Peyer's patch (tissue), 4 donors: ENCODE measurements around the gene CTNNA1. TPM values are rescaled to one million over a fixed set of nuclear protein-coding genes. Genes with fewer than 3 reads are reported as not detected.
"Not testable (repeated sequence)": the region's sequence is repeated elsewhere in the genome, so short reads cannot be mapped to it uniquely, and the experiment has no call there.

Experiments used
- DNase-seq, 3 donors: peaks; one replicate each; pipeline ENCODE4 v3.0.0-alpha.2; 2017 to 2019
- H3K27ac ChIP-seq, 4 donors: fragments of 200-600 bp; sonication (generic); one replicate each; pipeline ENCODE4 v1.5.1; 2016 to 2019
- H3K27me3 ChIP-seq, 2 donors: fragments of 200-600 bp; sonication (generic); one replicate each; pipeline ENCODE4 v1.5.1; 2019
- H3K36me3 ChIP-seq, 3 donors: fragments of 200-600 bp; sonication (generic); one replicate each; pipeline ENCODE4 v1.5.1; 2016 to 2019
- H3K4me1 ChIP-seq, 4 donors: fragments of 200-600 bp; sonication (generic); one replicate each; pipeline ENCODE4 v1.5.1; 2016 to 2019
- H3K4me3 ChIP-seq, 4 donors: fragments of 200-600 bp; sonication (generic); 1 replicate in 3 of 4; 2 replicates in 1 of 4; pipeline ENCODE4 v1.5.1; 2016 to 2019; ENCODE audit warnings: mild to moderate bottlenecking in 1 of 4
- H3K9me3 ChIP-seq, 4 donors: fragments of 200-600 bp; sonication (generic); one replicate each; pipeline ENCODE4 v1.5.1; 2016 to 2019; ENCODE audit warnings: mild to moderate bottlenecking in 1 of 4
- CTCF ChIP-seq, 6 experiments: fragments of 450-650 bp in 4 of 6; fragments of 200-600 bp in 2 of 6; sonication (generic) in 1 of 6; IDR thresholded peaks; one replicate each; pipeline ENCODE4 v1.5.1; 2017 to 2019; ENCODE audit warnings: antibody characterized with exemption in 6 of 6, mild to moderate bottlenecking in 3 of 6, moderate library complexity in 1 of 6
- POLR2A ChIP-seq, 2 donors: fragments of 450-650 bp; IDR thresholded peaks; one replicate each; pipeline ENCODE4 v1.5.1; 2017; ENCODE audit warnings: antibody characterized with exemption in 2 of 2, mild to moderate bottlenecking in 2 of 2, moderate library complexity in 2 of 2
- total RNA-seq, 4 donors: library from RNA; depleted of rRNA; stranded (reverse); fragments of >200 nt; gene quantifications; one replicate each; pipeline ENCODE4 v1.1.0, GENCODE V29; 2016

The CTNNA1 gene
- total RNA-seq, 4 donors from 2014 or later, result 351 to 516 (median 369) TPM

GRCh38 chr5:138755084-138755748 lies 2.0 kb downstream of the CTNNA1 start:
- H3K4me3 ChIP-seq, result peak overlapping the region in 2 of 4 donors; percentile 90 to 97
- peak overlapping the region in 2 of 4 donors; percentile 99 for H3K27ac ChIP-seq
- DNase-seq, result no peak

GRCh38 chr5:138757061-138757776 lies 4.0 kb downstream of the CTNNA1 start:
- Histone ChIP-seq H3K4me3 (no peak overlapping the region), H3K9me3 (no peaks in the 10 kb centered on the region), H3K36me3 (peaks cover 0 to 32% (median 0%) of the 10 kb centered on the region in 3 donors), H3K4me1 (peaks cover 0 to 53% (median 0%) of the 10 kb centered on the region in 4 donors), H3K27me3 (no peaks in the 10 kb centered on the region), H3K27ac (no peak overlapping the region)
- TF ChIP-seq POLR2A (IDR thresholded peaks at IDR 0.05), result no peak
- TF ChIP-seq CTCF (IDR thresholded peaks at IDR 0.05), result no peak
- DNase-seq, result peak in 1 of 3 donors; percentile 1

More at GRCh38 chr5:138755084-138755748, 2.0 kb downstream of the CTNNA1 start:
- peaks cover 0 to 22% (median 0%) of the 10 kb centered on the region in 3 donors for H3K36me3 ChIP-seq
- H3K27me3 ChIP-seq, result no peaks in the 10 kb centered on the region
- TF ChIP-seq CTCF (IDR thresholded peaks at IDR 0.05) (no peak), POLR2A (IDR thresholded peaks at IDR 0.05) (no peak)
- H3K9me3 ChIP-seq, result no peaks in the 10 kb centered on the region
- peaks cover 0 to 37% (median 0%) of the 10 kb centered on the region in 4 donors for H3K4me1 ChIP-seq

GRCh38 chr5:138760448-138761110 lies 7.4 kb downstream of the CTNNA1 start:
- Histone ChIP-seq H3K4me3 (no peak overlapping the region), H3K4me1 (peaks cover 0 to 55% (median 3%) of the 10 kb centered on the region in 4 donors), H3K9me3 (no peaks in the 10 kb centered on the region), H3K36me3 (peaks cover 0 to 32% (median 0%) of the 10 kb centered on the region in 3 donors), H3K27ac (no peak overlapping the region), H3K27me3 (no peaks in the 10 kb centered on the region)
- TF ChIP-seq POLR2A (IDR thresholded peaks at IDR 0.05), result no peak
- no peak for TF ChIP-seq CTCF (IDR thresholded peaks at IDR 0.05)
- no peak for DNase-seq

DNA sequence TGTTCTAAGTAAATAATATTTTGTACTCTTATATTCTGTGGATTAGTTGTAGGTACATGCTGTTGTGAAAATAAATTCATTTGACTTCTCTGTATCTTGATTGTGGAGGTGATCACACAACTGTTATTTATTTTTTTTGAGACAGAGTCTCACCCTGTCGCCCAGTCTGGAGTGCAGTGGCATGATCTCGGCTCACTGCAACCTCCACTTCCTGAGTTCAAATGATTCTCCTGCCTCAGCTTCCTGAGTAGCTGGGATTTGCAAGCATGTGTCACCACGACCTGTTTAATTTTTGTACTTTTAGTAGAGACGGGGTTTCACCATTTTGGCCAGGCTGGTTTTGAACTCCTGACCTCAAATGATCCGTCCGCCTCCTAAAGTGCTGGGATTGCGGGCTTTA lies 7.9 kb downstream of the CTNNA1 start:
- H3K4me3 ChIP-seq, H3K9me3 ChIP-seq, H3K27ac ChIP-seq, H3K27me3 ChIP-seq: not testable (repeated sequence)
- peaks cover 0 to 52% (median 3%) of the 10 kb centered on the region in 4 donors for H3K4me1 ChIP-seq
- peaks cover 0 to 32% (median 0%) of the 10 kb centered on the region in 3 donors for H3K36me3 ChIP-seq
- peak in 1 of 3 donors; percentile 31 for DNase-seq

- Histone ChIP-seq H3K36me3 (peaks cover 0 to 32% (median 0%) of the 10 kb centered on the region in 3 donors), H3K4me1 (peaks cover 0 to 47% (median 3%) of the 10 kb centered on the region in 4 donors)
- DNase-seq, result peak in 1 of 3 donors; percentile 26
- not testable (repeated sequence) for H3K4me3 ChIP-seq, H3K27ac ChIP-seq, H3K27me3 ChIP-seq, H3K9me3 ChIP-seq
Observed at GRCh38 chr5:138761670-138762069, 8.4 kb downstream of the CTNNA1 start.

GRCh38 chr5:138762110-138762509 lies 8.9 kb downstream of the CTNNA1 start:
- no peaks in the 10 kb centered on the region for H3K9me3 ChIP-seq
- TF ChIP-seq POLR2A (IDR thresholded peaks at IDR 0.05), result no peak
- no peak for TF ChIP-seq CTCF (IDR thresholded peaks at IDR 0.05)
- peaks cover 0 to 46% (median 3%) of the 10 kb centered on the region in 4 donors for H3K4me1 ChIP-seq

More at GRCh38 chr5:138762110-138762509, 8.9 kb downstream of the CTNNA1 start:
- no peak overlapping the region for H3K27ac ChIP-seq
- peaks cover 0 to 32% (median 0%) of the 10 kb centered on the region in 3 donors for H3K36me3 ChIP-seq
- H3K27me3 ChIP-seq, result no peaks in the 10 kb centered on the region
- DNase-seq, result peak in 1 of 3 donors; percentile 24
- no peak overlapping the region for H3K4me3 ChIP-seq
